HG03342 (cell line): ENCODE measurements around the gene RUNX3.
A peak's percentile ranks its signal among the peaks of the same experiment; 100 is the strongest.

Experiments
- ATAC-seq: cut with Tn5 transposase; IDR thresholded peaks from one replicate; pipeline ENCODE4 v1.9.1; 2021; ENCODE audit warnings: mild to moderate bottlenecking, moderate library complexity; ENCODE audit not compliant: unreplicated experiment

The RUNX3 gene

DNA sequence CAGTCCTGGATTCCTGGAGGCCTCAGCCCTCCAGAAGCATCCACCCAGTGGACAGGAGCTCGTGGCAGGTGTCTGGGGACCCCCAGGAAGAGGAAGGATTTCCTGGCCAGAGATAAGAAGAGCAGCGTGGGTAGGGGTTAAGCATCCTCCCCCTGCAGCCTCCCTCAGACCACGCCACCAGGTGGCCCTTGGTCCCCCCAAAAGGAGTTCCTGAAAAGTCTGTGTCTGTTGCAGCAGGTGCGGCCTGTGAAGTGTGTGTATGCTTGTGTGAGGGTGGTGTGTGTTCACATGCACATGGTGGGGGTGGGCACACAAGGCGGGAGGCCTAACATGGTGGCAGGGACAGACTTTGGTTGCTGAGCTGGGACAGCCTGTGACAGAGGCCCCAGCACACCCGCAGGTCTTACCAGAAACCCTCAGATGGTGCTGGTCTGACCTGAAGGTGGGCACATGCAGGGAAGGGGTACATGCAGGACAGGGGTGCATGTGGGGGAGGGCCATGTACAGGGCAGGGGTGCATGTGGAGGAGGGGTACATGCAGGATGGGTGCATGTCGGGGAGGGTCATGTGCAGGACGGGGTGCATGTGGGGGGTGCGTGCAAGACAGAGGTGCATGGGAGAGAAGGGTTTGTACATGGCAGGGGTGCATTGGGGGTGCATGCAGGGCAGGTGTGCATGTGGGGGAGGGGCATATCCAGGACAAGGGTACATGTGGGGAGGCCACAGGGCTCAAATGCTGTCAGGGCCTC is 18.2 kb upstream of the RUNX3 start:
- ATAC-seq: no peak

DNA sequence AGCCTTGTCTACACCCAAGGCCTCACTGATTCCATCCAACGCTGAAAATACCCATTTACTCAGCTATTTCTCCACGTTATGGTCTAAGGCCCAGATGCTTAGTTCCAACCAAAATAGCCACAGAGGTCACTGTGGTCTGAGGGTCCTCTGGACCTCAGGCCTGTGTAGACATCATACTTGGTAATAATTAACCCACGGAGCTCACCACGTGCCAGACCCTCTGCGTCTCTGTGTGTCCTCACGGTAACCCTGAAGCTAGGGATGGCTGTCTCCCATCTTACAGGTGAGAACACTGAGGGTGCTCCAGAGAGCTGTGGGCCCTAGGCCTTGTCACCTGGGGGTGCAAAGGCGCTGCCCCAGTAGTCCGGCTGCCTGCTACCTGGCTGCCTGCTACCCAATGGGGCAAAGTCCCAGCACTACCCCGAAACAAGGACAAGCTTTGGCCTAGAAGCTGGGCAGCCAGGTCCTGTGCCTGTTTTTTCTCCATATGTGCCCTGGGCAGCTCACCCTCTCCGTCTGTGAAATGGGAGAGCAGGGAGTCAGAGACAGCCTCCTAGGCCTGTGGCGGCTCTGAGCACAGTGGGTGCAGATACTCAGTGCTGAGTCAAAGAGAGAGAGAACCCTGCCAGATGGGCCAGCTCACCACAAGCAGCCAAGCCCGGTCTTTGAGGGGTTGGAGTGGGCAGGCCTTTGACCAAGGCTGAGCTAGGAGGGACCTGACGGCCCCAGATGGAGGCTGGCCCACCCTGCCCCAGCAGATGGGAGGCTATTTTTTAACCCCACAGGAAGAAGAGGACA is 17.0 kb upstream of the RUNX3 start:
- ATAC-seq: peak; percentile 72

DNA sequence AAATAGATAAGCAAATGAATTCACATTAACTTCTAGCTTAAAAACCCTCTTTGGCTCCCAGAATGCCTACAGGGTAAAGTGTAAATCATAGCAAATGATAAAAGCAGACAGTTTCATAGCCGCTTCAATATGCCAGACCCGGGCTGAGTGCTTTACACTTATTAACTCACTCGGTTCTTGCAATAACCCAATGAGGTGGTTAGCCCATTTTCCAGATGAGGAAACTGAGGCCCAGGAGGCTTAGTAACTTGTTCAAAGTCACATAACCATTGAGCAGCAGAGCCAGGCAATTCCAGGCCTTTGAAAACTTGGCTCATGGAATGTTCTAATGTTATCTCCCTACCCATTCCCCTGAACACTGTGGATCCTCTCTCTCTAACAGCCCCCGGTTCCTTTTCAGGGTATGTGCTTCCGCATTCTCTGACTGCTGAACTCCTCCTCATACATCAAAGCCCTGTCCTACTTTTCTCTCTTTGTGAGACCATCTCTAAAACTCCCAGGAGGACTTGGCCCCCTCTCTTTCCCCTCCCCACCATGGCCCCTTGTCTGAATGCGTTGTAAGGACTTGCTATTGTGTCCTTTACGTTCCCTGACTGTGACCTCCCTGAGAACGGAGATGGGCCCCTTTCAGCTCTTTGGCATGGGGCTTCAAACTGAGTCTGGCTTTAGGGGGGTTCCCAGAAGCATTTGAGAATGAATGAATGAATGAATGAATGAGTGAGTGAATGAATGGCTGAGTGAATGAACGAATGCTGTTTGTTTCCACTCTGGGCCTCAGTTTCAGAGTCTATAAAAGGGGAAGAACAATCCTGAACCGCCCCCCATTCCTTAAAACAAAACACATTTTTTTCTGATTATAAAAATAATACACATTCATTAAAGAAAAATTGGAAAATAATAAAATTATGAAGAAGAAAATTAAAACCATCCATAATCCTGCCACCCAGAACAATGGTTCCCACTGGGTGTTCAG is 15.6 kb upstream of the RUNX3 start:
- no peak for ATAC-seq

DNA sequence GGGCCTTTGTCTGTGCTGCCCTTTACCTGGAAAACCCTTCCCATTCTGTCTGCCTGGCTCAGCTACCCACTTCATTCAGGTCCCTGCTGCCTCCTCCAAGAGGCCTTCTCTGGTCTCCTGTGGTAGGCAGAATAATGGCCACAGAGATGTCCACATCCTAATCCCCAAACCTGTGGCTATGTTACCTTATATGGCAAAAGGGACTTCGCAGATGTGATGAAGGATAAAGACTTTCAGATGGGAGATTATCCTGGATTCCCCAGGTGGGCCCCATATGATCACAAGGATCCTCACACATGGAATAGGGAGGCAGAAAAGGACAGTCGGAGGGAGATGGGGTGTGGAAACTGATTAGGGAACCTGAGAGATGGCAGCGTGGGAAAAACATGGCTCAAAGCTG is 14.2 kb upstream of the RUNX3 start:
- ATAC-seq: no peak

DNA sequence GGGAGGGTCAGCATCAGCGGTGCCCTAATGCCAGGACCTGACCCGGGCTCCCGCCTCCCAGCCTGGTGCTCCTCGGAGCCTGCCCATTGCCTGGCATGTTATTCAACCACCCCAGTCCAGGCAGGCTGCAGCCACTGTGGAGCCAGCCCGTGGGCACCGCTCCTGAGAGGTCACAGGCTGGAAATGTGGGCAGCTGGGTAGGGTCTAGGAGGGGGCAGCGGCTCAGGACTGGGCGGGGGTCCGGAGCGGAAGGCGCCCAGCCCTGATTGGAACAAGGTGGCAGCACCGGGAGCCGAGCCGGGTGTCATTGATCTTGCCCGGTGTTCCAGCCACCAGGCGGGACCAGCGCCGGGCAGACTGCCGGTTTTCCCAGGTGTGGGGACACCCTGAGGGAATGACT is 12.7 kb upstream of the RUNX3 start:
- no peak for ATAC-seq

DNA sequence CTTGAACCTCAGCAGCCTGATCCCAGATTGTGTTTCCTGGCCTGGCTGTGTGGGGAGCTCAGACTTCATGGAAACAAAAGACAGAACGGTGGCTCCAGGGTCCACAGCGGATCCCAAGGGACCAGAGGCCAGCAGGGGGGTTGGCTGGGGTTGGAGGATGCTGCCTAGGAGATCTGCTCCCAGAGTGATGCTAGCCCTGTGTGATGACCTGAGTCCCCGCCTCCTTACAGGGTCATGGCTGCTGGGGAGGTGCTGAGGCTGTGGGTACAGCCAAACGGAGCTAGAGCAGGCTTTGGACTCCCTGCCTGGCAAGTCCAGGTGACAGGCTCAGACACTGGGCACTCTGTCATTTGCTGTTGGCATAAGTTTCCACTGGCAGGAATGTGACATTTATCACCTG is 11.5 kb upstream of the RUNX3 start:
- no peak for ATAC-seq

DNA sequence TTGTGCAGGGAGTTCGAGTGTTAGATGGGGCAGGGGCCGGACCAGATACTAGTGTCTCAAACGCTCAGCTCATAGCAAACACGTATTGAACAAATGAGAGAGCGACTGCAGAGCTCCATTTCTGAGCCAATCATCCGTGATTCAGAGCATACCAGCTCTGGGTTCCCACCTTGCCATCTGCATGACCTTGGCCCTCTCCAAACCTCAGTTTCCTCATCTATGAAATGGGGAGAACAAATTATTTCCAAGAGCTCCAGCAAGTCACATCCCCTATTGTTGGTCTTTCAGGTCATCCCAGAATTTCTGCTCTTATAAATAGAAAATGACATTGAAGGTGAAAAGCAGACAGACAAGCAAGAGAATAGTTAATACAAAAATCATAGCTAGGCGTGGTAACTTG is 10.2 kb upstream of the RUNX3 start:
- no peak for ATAC-seq

DNA sequence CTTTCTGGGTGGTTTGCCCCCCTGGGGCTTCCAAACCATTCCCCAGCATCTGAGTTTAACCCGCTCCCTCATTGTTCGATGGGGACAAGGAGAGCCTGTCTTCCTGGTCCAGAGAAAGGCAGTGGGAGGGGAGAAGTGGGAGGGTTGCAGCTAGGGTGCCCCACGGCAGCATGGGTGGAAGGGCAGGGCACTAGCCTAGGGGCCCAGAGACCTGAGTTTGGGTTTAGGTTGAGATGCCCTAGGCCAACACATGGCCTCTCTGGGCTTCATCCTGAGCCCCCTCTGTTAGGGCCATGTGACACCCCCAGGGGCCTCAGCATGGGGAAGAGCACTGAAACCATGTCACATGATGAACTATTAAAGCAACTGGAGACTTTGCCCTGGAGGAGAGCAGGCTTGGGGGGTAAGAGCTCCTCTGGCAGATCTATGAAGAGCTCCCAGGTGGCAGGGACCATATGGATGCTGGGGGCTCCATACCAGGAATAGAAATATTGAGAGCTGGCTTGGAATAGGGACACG is 9.7 kb upstream of the RUNX3 start:
- no peak for ATAC-seq

DNA sequence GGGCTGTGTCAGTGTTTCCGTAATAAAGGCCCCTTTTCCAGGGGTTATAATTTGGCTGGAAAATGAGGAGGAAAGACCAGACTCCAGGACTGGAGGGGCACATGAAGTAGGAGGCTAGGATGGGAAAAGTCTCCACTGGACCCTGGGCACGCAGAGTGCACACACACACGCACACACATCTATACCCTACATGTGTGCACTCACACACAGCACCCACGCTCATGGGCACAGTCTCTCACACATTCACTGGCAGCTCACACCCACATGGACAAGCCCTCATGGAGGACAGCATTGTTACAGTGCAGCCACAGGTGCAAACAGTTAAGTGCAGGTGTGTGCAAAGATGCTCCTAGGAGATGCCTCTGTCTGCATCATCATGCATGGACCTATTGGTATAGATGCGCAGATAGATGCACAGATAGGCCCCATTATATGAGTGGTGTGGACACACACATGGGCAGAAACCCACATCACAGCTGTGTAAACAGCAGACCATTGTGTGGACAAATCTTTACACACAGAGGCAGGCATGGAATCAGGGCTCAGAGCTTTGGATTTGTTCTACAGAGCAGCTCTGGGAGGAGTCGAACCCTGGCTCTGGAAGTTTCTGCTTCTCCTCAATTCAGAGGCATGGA is 9.1 kb upstream of the RUNX3 start:
- no peak for ATAC-seq

DNA sequence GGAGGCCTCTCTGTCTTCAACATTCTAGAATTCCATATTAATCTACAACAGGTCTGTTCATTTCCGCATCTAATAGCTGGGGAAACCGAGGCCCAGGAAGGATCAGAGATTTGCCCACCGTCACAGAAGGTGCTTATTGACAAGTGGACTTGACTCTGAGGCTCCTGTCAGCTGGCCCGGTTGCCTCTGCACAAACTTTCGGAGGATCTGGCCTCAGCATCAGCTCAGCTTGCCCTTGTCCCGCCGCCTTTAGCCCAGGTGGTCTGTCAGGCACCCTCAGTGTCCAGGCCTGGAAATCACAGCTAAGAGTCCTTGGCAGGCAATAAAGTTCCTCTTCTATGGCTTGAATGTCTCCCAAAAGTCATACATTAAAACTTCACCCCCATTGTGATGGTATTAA is 8.2 kb upstream of the RUNX3 start:
- ATAC-seq: no peak

DNA sequence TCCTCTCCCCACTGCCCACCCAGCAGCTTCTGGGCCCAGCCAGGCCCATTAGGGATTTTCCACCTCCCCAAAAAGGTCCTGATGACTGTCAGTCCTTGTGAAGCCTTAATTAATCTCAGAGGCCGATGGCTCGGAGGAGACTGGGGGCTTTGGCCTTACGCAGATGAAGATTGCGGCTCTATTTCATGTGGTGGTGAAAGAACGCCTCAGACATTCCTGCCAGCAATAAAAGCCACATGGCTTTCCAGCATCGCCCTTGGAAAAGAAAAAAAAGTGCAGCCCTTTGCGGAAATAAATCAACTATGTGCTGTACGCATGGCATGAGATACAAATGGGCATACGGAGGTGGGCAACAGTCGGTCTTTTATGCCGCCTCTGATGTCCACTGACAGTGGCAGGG is 6.6 kb upstream of the RUNX3 start:
- no peak for ATAC-seq

DNA sequence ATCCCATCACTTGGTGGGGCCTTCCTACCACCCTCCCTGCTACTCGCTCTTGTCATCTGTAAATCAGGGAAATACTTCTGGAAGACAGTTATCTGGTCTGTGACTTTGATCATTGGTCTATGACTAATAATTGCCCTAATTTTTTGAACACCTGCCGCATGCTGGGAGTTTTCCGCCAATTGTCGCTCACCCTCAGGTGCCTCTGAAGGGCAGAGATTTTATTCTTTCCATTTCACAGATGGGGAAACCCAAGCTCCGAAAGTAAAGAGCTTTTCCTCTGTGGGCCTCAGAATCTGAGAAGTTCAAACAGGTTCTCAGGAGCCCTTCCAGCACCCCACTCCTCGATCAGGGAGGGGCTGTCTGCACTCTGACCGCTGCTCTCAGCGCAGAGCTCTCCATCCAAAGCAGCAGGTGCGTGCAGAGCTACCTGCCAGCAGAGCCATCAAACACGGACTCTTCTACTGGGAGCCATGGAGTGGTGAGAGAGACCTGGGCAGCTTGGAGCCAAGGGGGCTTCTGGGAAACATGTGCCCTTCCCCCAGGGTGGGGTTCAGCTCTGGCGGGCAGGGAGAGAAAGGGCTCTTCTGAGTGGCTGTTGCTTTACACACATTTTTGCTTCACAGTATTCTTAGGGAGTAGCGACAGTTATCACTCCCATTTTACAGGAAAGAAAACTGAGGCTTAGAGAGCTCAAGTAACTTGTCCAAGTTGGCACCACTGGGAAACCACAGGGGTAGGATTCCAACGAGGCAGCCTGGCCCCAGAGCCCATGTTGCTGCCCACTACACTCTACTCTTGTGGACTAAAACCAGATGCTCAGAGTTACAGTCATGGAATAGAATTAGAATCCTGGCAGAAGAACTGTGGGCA is 5.8 kb upstream of the RUNX3 start:
- no peak for ATAC-seq

DNA sequence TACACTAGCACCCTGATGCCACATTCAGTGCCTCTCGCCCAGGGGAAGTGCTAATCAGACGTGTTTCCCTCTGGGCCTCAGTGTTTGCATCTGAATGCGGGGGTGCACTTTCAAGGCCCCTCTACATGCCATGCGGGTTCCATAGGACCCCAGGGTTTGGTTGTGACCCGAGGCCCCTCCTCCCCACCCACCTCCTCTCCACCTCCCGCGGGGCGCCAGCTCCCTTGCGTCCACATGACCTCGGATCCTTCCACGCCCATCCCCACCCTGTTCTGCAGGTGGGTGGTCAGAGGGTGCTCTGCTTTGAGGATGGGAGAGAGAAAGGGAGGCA is 5.1 kb upstream of the RUNX3 start:
- ATAC-seq: no peak

DNA sequence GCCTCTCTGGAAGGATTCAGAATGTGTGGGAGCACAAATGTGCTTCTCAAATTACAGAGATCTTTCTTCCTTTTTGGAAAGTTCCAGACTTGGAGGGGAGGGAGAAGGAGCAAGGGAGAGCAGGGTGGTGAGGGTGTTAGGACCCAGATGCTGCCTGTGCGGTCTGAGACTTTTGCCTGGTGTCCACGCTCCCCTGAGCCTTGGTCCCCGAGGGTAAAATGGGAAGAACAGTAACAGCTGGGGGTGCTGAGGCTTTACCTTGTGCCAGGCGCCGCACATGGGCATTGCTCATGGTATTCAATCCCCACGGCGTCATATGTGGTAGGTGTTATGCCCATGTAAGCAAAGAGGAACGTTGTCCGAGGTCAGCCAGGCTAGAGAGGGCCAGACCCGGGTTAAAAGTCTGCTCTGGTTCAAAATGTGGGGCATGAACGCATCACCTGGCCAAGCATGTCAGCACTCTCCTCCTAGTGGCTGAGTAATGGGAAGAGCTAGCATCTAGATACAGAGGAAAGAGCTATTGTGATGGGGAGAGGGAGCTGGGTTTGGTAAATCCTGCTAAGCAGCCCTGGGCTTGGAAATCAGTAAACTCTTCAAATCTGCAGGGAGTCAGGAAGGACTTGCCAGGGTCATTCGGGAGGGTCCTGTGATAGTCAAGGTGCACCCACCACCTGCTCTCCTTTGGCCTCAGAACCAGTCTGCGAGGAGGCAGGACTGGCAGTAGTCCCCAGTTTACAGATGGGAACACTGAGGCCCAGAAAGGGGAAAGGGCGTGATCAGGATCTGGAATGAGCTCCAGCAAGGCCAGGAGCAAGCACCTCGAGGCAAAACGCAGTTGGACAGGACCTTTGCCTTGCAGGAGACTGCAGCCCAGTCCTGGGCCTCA is 4.5 kb upstream of the RUNX3 start:
- no peak for ATAC-seq

DNA sequence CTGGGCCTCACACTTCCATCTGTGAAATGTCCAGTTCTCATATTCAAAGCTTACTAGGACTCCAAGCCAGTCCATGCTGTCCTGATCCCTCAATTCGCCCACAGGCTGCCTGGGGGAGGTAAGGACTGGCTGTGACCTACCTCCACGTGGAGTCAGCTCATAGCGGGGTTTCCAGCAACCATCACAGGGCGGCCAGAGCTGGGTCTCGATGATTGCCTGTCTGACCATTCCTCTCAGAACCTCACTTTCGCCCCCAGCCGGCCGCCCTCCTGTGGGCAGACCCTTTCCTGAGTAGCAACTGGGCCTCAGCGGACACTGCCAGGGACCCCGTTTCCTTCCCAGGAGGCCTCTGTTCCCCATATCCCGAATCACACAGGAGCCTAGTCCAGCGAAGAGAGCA is 3.4 kb upstream of the RUNX3 start:
- ATAC-seq: no peak

DNA sequence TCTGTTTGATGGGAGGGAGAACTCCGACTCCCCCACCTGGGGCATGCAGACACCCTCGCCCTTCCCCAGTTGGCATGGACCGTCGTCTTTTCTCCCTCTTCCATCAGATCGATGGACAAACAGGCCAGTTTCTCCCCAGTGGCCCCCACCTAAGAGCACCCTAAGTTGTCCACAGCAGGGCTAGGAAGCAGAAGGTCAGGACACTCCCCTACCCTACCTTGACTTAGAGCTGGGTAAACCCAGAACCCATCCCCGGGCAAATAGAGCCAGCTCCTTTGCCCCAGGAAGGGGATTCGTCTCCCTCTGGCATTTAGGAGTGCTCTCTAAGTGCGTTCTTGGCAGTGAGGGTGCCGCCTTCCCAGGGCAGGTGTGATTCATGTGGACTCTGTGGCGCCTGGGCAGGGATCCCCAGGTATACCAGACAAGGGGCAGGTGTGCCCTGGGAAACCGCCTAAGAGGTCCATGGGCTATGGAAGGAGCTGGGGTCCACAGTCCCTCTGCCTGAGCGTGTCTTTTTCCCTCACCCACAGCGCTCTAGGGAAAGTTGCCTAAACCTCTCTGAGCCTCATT is 2.7 kb upstream of the RUNX3 start:
- no peak for ATAC-seq

DNA sequence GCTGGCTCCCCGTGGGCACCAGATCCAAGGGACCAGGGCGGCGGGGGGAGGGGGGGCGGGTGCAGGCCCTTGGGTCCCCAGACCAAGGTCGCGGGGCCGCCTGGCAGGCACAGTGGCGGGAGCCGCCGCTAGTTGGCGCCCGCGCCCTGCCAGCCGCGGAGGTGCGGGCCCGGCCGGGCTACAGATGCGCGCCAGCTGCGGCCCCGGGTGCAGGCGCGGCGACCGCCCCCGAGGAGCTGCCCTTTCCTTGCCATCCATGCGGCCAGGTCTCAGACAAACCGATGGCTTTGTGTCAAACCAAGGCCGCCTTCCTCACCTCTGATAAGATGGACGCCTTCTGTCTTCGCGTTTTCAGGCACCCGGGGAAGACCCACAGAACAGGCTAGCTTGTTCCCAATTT is 2.2 kb upstream of the RUNX3 start:
- ATAC-seq: no peak

DNA sequence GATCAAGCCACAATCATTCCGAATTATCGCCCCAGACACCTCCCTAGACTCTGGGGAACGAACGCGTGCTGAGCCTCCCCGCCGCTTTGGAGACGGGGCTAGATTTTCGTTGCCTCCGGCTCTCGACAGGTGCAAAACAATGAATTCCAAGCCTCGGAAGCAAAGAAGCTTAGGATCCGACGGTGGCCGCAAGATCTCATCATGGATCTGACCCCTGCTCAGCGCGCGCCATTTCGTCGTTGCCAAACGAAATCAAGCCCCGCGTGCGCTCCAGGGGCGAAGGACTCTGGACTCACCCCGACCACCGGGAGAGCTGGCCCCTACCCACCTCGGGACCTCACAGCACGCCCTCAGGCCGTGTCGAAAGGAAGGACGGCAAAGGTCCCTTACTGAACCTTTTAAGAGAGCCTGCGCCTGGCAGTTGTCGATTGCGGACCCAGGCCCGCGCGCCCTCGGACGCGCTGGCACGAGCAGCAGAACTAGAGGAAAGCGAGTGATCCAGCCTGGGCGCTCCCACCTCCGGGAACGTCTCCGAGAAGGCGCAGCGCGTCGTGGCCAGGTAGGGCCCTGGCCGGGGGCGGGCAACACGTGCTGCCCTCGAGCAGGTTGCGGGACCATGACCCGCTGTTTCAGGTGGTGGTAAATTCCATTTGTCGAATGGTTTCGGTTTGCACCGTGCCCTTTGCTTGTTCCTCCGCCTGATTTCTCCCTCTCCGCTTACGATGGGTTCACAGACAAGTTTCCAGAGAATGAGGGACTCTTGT is 1.6 kb upstream of the RUNX3 start:
- no peak for ATAC-seq
